Nephron (organoid): ENCODE results near the gene AHI1.

Experiments used
- H3K27ac Mint-ChIP-seq, 3 experiments: 2 replicates each; pipeline ENCODE4 v1.8.0; 2020; ENCODE audit warnings: mixed read lengths in 3 of 3, mild to moderate bottlenecking in 2 of 3, moderate library complexity in 1 of 3
- H3K27me3 Mint-ChIP-seq: 2 replicates; pipeline ENCODE4 v1.8.0; 2021; ENCODE audit warnings: low read depth, mild to moderate bottlenecking, moderate library complexity, mixed read lengths
- H3K36me3 Mint-ChIP-seq: 2 replicates; pipeline ENCODE4 v1.8.0; 2020; ENCODE audit warnings: low read depth, mixed read lengths
- H3K4me1 Mint-ChIP-seq: 2 replicates; pipeline ENCODE4 v1.8.0; 2020; ENCODE audit warnings: mixed read lengths
- H3K4me3 Mint-ChIP-seq, 3 experiments: 2 replicates each; pipeline ENCODE4 v1.8.0; 2020; ENCODE audit warnings: mild to moderate bottlenecking in 3 of 3, mixed read lengths in 3 of 3, moderate library complexity in 2 of 3
- H3K9me3 Mint-ChIP-seq: 2 replicates; pipeline ENCODE4 v1.8.0; 2020; ENCODE audit warnings: mixed read lengths
- CTCF ChIP-seq, 3 experiments: fragments of 200-600 bp; sonication (generic); IDR thresholded peaks; one replicate each; pipeline ENCODE4 v1.5.0; 2021; ENCODE audit warnings: antibody characterized with exemption in 3 of 3; ENCODE audit not compliant: unreplicated experiment in 3 of 3

AHI1 gene

DNA sequence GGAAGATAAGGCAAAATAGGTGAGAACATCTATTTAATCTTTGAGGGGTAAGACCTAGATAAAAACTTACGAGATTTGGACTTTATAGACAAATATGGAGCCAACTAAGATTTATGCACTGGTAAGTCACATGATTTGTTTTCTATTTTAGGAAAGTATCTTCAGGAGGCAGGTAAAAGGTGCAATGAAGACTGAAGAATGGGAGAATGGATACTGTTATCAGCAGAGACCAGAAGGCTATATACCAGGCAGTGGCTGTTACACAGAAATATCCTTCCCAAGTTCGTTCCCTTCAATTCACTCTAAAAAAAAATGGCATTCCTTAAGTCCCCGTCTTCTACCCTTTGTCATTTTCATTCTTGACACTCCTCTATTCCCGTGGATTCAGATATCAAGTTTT, 192.7 kb downstream of the AHI1 start:
- TF ChIP-seq CTCF (IDR thresholded peaks at IDR 0.05; ENCODE audit: unreplicated experiment in 3 of 3), result no peak
- no peaks in the 10 kb centered on the region for H3K9me3 Mint-ChIP-seq
- no peak overlapping the region for H3K27ac Mint-ChIP-seq
- no peaks in the 10 kb centered on the region for H3K27me3 Mint-ChIP-seq
- no peaks in the 10 kb centered on the region for H3K36me3 Mint-ChIP-seq
- no peak overlapping the region for H3K4me3 Mint-ChIP-seq
- H3K4me1 Mint-ChIP-seq, result no peaks in the 10 kb centered on the region

DNA sequence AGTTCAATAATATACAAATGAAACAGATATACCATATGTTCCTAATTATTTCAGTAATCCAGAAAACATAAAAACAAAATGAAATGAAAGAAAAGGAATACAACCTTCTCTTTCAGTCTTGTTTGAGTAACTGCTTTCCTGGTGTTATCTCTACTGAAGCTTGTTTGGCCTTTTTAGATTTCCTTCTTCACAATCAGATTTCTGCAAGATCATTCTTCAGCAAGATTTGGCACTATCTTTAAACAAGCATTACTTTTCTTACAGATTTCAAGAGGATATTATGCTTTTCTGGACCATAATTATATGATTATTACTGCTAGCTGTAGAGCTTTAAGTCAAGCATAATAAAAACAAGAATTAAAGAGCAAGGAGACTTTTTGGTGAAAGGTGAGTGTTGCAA, 196.2 kb downstream of the AHI1 start:
- peaks cover 3% of the 10 kb centered on the region for H3K9me3 Mint-ChIP-seq
- peaks cover 7% of the 10 kb centered on the region for H3K36me3 Mint-ChIP-seq
- no peak overlapping the region for H3K27ac Mint-ChIP-seq
- no peak overlapping the region for H3K4me3 Mint-ChIP-seq
- no peaks in the 10 kb centered on the region for H3K27me3 Mint-ChIP-seq
- TF ChIP-seq CTCF (IDR thresholded peaks at IDR 0.05; ENCODE audit: unreplicated experiment in 3 of 3), result no peak
- no peaks in the 10 kb centered on the region for H3K4me1 Mint-ChIP-seq

GRCh38 chr6:135300576-135300975, 197.0 kb downstream of the AHI1 start:
- Mint-ChIP-seq H3K27ac (no peak overlapping the region), H3K27me3 (no peaks in the 10 kb centered on the region), H3K4me1 (no peaks in the 10 kb centered on the region), H3K36me3 (peaks cover 11% of the 10 kb centered on the region), H3K4me3 (no peak overlapping the region), H3K9me3 (peaks cover 6% of the 10 kb centered on the region)
- TF ChIP-seq CTCF (IDR thresholded peaks at IDR 0.05; ENCODE audit: unreplicated experiment in 3 of 3), result no peak

DNA sequence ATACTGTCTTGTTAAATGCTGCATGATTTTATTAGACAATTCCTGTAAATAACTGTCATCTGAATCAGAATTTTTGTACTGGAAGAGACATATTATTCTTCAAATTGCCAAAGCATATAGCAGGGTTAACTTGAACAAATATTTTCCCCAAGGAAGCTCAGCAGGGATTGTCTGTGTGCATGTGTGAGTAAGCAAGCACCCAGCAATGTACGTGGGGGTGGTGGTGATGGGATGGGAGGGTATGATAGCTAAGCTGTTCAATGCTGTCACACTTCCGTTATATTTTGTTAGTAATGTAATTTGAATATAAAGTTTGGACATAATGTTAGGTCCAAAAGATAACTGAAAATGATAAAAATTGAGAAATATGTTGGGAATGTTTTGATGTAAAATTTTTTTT, 198.3 kb downstream of the AHI1 start:
- Mint-ChIP-seq H3K4me1 (no peaks in the 10 kb centered on the region), H3K27me3 (no peaks in the 10 kb centered on the region), H3K27ac (no peak overlapping the region), H3K4me3 (no peak overlapping the region), H3K9me3 (peaks cover 9% of the 10 kb centered on the region), H3K36me3 (peaks cover 15% of the 10 kb centered on the region)
- no peak for TF ChIP-seq CTCF (IDR thresholded peaks at IDR 0.05; ENCODE audit: unreplicated experiment in 3 of 3)

- H3K4me3 Mint-ChIP-seq, result no peak overlapping the region
- TF ChIP-seq CTCF (IDR thresholded peaks at IDR 0.05; ENCODE audit: unreplicated experiment in 3 of 3), result no peak
- no peaks in the 10 kb centered on the region for H3K27me3 Mint-ChIP-seq
- no peaks in the 10 kb centered on the region for H3K4me1 Mint-ChIP-seq
- no peak overlapping the region for H3K27ac Mint-ChIP-seq
- H3K36me3 Mint-ChIP-seq, result peaks cover 18% of the 10 kb centered on the region
- H3K9me3 Mint-ChIP-seq, result peaks cover 9% of the 10 kb centered on the region
Observed at GRCh38 chr6:135298455-135298854, 199.1 kb downstream of the AHI1 start.

DNA sequence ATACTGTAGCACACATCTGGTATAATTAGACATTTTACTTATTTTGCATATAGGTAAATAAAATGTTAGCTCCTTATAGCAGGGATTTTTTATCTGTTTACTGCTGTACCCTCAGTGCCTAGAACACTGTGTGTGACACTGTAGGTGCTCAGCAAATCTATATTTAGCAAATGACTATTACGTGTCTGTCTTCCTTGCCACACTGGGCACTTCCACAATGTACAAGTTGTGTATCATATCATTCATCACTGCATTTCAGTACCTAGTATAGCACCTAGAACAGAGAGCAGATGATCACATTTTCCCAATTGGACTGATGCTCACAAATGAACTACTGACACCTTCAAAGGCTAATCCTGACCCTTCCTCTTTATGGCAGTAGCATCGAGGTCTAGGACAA, 200.8 kb downstream of the AHI1 start:
- H3K27ac Mint-ChIP-seq, result no peak overlapping the region
- H3K36me3 Mint-ChIP-seq, result peaks cover 20% of the 10 kb centered on the region
- no peaks in the 10 kb centered on the region for H3K4me1 Mint-ChIP-seq
- TF ChIP-seq CTCF (IDR thresholded peaks at IDR 0.05; ENCODE audit: unreplicated experiment in 3 of 3), result no peak
- peaks cover 9% of the 10 kb centered on the region for H3K9me3 Mint-ChIP-seq
- H3K27me3 Mint-ChIP-seq, result no peaks in the 10 kb centered on the region
- H3K4me3 Mint-ChIP-seq, result no peak overlapping the region
